Glutamatergic neuron (in vitro differentiated cells): ENCODE measurements around the gene PLA2G4A. TPM values are rescaled to one million over a fixed set of nuclear protein-coding genes. Genes with fewer than 3 reads are reported as not detected.

Source experiments
- DNase-seq: peaks from one replicate; pipeline ENCODE4 v3.0.0; 2022
- H3K27ac Mint-ChIP-seq: one replicate; pipeline ENCODE4 v1.8.0; 2020; ENCODE audit warnings: mild to moderate bottlenecking, mixed read lengths, inconsistent platforms; ENCODE audit not compliant: unreplicated experiment
- H3K27me3 Mint-ChIP-seq: one replicate; pipeline ENCODE4 v1.8.0; 2020; ENCODE audit warnings: mild to moderate bottlenecking, moderate library complexity, mixed read lengths, inconsistent platforms; ENCODE audit not compliant: unreplicated experiment
- H3K36me3 Mint-ChIP-seq: one replicate; pipeline ENCODE4 v1.8.0; 2020; ENCODE audit warnings: mild to moderate bottlenecking, mixed read lengths, inconsistent platforms; ENCODE audit not compliant: unreplicated experiment
- H3K4me1 Mint-ChIP-seq: one replicate; pipeline ENCODE4 v1.8.0; 2020; ENCODE audit warnings: mild to moderate bottlenecking, low read depth, mixed read lengths, inconsistent platforms; ENCODE audit not compliant: unreplicated experiment
- H3K4me3 Mint-ChIP-seq: one replicate; pipeline ENCODE4 v1.8.0; 2020; ENCODE audit warnings: mild to moderate bottlenecking, mixed read lengths, inconsistent platforms; ENCODE audit not compliant: unreplicated experiment
- H3K9me3 Mint-ChIP-seq: one replicate; pipeline ENCODE4 v1.8.0; 2020; ENCODE audit warnings: mild to moderate bottlenecking, moderate library complexity, mixed read lengths, inconsistent platforms; ENCODE audit not compliant: unreplicated experiment
- CTCF ChIP-seq: fragments of 200-600 bp; sonication (generic); IDR thresholded peaks from one replicate; pipeline ENCODE4 v1.5.0; 2021; ENCODE audit not compliant: partially characterized antibody, unreplicated experiment
- total RNA-seq: library from RNA; stranded (reverse); fragmentation: NEBNext Ultra II Directional; extraction: Animal tissue kit (Norgen Biotek cat#: 25700); gene quantifications from one replicate; pipeline ENCODE4 v1.2.1, GENCODE V29; 2021; ENCODE audit not compliant: unreplicated experiment

PLA2G4A gene
- total RNA-seq, 1 donor from 2014 or later = not detected

- DNase-seq = no peak
- no peaks in the 10 kb centered on the region for H3K27me3 Mint-ChIP-seq
- no peak overlapping the region for H3K4me3 Mint-ChIP-seq
- no peaks in the 10 kb centered on the region for H3K4me1 Mint-ChIP-seq
- H3K36me3 Mint-ChIP-seq = no peaks in the 10 kb centered on the region
- H3K27ac Mint-ChIP-seq = no peak overlapping the region
- no peaks in the 10 kb centered on the region for H3K9me3 Mint-ChIP-seq
- TF ChIP-seq CTCF = no peak
These were observed 67.5 kb downstream of the PLA2G4A start for GRCh38 chr1:186896211-186896610.

- Mint-ChIP-seq H3K4me1 (no peaks in the 10 kb centered on the region), H3K9me3 (no peaks in the 10 kb centered on the region), H3K27me3 (no peaks in the 10 kb centered on the region), H3K36me3 (no peaks in the 10 kb centered on the region), H3K27ac (no peak overlapping the region), H3K4me3 (no peak overlapping the region)
- no peak for TF ChIP-seq CTCF
- DNase-seq = no peak
These were observed 68.3 kb downstream of the PLA2G4A start for GRCh38 chr1:186897008-186897407.

- Mint-ChIP-seq H3K4me3 (no peak overlapping the region), H3K4me1 (no peaks in the 10 kb centered on the region), H3K27me3 (no peaks in the 10 kb centered on the region), H3K9me3 (no peaks in the 10 kb centered on the region), H3K27ac (no peak overlapping the region), H3K36me3 (no peaks in the 10 kb centered on the region)
- no peak for DNase-seq
- no peak for TF ChIP-seq CTCF
These were observed 70.8 kb downstream of the PLA2G4A start for GRCh38 chr1:186899577-186899976.

- Mint-ChIP-seq H3K27ac (no peak overlapping the region), H3K27me3 (no peaks in the 10 kb centered on the region), H3K4me3 (no peak overlapping the region), H3K9me3 (no peaks in the 10 kb centered on the region), H3K4me1 (no peaks in the 10 kb centered on the region), H3K36me3 (no peaks in the 10 kb centered on the region)
- TF ChIP-seq CTCF = no peak
- DNase-seq = no peak
These were observed 71.2 kb downstream of the PLA2G4A start for GRCh38 chr1:186899977-186900376.

- Mint-ChIP-seq H3K27ac (no peak overlapping the region), H3K4me1 (no peaks in the 10 kb centered on the region), H3K36me3 (no peaks in the 10 kb centered on the region), H3K27me3 (no peaks in the 10 kb centered on the region), H3K4me3 (no peak overlapping the region), H3K9me3 (no peaks in the 10 kb centered on the region)
- TF ChIP-seq CTCF = no peak
- DNase-seq = no peak
These were observed 71.9 kb downstream of the PLA2G4A start for GRCh38 chr1:186900539-186901237.
